Astrocyte (in vitro differentiated cells and primary cell): ENCODE measurements around the gene HES5.

ENCODE experiments used
- EZH2 ChIP-seq: IDR thresholded peaks from 2 replicates; pipeline ENCODE4 v1.6.1; 2012; ENCODE audit warnings: mild to moderate bottlenecking, low read length, inconsistent platforms; ENCODE audit not compliant: insufficient read depth
- TF ChIP-seq, protein P1 (sequence below): IDR thresholded peaks from 2 replicates; pipeline ENCODE4 v1.5.1; 2011; ENCODE audit warnings: low read depth, mild to moderate bottlenecking, inconsistent platforms, low read length, moderate library complexity; ENCODE audit not compliant: insufficient read depth

DNA sequence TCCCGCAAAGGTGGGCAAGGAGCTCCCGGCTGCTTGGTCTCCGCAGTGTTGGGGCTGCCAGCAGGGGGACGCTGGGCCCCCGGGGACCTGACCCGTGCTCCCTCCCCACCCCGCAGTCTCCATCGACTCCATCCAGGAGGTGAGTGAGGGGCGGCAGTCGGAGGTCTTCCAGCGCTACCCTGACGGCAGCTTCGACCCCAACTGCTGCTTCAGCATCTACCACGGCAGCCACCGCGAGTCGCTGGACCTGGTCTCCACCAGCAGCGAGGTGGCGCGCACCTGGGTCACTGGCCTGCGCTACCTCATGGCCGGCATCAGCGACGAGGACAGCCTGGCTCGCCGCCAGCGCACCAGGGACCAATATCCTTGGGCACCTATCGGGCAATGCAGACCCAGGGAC is 50.4 kb downstream of the HES5 start:
- TF ChIP-seq, protein P1, sequence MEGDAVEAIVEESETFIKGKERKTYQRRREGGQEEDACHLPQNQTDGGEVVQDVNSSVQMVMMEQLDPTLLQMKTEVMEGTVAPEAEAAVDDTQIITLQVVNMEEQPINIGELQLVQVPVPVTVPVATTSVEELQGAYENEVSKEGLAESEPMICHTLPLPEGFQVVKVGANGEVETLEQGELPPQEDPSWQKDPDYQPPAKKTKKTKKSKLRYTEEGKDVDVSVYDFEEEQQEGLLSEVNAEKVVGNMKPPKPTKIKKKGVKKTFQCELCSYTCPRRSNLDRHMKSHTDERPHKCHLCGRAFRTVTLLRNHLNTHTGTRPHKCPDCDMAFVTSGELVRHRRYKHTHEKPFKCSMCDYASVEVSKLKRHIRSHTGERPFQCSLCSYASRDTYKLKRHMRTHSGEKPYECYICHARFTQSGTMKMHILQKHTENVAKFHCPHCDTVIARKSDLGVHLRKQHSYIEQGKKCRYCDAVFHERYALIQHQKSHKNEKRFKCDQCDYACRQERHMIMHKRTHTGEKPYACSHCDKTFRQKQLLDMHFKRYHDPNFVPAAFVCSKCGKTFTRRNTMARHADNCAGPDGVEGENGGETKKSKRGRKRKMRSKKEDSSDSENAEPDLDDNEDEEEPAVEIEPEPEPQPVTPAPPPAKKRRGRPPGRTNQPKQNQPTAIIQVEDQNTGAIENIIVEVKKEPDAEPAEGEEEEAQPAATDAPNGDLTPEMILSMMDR: no peak
- TF ChIP-seq EZH2: no peak
